ENCODE results near the gene IRF4.
A peak's percentile ranks its signal among the peaks of the same experiment; 100 is the strongest.

IRF4 gene

GRCh38 chr6:399785-400534 is 8.4 kb downstream of the IRF4 start:
- DNase-seq: peak; percentile 19

GRCh38 chr6:400815-401214 is 9.3 kb downstream of the IRF4 start:
- no peak for DNase-seq

DNA sequence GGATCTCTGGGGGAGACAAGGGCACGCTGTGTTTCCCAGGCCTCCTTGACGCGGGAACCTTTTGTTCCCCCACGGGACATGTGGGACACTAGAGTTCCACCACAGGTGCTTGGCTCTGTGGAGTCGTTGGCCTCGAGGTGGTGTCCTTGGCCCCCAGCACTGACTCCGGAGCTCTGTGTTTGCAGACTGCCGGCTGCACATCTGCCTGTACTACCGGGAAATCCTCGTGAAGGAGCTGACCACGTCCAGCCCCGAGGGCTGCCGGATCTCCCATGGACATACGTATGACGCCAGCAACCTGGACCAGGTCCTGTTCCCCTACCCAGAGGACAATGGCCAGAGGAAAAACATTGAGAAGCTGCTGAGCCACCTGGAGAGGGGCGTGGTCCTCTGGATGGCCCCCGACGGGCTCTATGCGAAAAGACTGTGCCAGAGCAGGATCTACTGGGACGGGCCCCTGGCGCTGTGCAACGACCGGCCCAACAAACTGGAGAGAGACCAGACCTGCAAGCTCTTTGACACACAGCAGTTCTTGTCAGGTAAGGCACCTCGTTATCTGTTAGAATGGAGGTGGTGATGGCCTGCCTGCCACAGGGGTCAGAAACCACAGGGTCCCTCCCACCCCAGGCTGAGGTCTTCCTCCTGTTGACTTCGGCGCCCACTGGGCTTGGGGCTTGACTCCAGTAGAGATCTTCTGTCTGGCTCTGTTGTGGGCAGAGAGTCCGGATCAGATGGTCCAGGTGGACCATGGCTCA is 9.9 kb downstream of the IRF4 start:
- DNase-seq: no peak

DNA sequence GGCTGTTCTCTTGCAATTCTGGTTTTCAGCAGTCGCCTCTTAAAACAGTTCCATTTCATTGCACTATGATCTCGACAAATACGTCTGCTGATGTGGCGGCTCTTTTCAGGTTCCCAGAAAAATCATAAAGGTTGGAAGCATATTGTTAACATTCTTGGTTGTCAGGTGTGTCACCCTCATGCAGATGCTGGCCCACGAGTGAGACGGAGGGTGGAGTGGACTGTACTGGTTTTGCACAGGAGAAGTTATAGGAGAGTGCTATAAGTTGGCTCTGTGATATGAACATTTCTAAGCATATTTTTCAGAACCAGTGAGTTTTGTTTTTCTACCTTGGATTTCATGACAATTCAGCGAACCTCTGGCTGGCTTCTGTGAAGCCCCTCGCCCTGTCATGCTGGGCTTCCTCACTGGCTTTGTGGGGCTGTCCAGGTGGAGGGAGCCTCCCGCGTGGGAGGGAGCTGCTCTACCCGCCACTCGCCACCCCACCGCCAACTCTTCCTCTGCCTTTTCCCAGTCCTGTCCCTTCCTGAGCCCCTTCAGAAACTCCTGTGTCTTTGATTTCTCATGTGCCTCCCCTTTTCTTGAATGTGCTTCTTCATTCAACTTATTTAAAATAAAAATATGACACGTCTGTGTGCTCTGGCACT is 10.6 kb downstream of the IRF4 start:
- DNase-seq: no peak

GRCh38 chr6:402901-403658 is 11.5 kb downstream of the IRF4 start:
- DNase-seq: no peak

DNA sequence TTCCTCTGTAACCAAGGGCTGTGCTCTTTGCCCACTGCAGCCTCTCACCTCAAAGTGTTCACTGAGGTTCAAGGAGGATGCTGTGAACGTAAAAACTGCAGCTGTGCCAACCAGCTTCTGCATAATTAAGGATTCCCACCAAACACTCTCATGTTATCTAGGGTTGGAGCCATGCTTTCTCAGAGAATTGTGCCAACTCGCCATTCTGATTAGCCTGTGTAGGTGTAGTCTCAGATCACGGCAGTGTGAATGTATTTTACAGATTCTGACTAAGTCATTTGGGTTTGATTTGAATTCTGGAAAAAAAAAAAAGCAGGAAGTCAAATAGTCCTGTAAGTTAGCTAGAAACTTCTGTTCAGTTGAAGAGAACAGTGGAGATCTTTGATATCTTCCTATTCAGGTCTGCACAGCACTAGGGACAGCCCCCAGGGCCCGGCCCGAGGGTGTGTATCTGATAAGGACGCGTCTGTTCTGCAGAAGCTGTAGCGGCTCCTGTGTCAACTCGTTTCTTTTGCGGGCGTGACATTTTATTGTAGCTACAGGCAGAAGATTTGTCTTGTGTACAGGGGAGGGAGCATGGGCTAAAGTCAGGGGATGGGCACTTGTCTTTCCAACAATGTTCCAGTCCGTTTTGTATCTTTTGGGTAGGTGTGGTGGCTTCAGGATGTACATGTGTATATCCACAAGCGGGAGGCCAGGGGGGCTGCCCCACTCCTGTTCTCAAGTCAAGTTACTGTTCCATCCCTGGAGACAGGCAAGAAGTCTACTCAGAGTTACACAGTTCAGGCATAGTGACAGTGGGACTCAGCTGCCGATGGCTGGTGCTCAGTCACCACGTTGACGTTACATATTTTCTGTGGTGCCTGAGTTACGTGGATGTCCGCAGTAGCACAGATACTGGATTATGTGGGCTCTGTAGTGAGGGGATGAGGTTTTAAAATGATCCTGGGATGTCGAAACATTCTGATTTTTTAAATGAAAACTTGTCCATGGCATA is 12.4 kb downstream of the IRF4 start:
- peak; percentile 53 for DNase-seq

DNA sequence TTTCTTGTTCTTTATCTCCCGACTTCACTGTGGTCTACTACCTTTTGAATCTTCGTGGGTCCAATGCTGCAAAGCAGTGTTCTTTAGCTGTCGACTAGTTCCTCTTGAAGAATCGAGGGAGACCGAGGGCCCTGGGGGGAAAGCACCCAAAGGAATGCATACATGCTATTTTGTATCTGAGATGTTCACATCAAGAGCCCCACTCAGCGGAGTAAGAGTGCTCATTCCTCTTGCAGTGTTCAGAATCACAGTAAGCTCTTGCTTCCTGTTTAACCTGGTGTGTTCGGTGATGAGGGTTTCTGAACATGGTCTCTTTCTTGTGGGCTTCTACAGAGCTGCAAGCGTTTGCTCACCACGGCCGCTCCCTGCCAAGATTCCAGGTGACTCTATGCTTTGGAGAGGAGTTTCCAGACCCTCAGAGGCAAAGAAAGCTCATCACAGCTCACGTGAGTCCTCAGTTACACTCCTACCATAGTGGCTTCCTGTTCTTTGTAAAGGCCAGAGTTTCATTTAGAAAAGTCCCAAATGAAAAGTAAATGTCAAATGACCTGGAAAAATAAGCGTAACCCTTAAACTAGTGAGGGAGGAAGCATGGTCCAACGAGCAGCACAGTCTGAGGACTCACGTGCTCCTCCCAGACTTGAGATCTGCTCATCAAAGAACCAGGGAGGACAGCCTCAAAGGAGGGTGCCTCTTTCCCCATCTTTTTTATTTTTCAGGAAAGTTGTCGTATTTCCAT is 13.3 kb downstream of the IRF4 start:
- no peak for DNase-seq

DNA sequence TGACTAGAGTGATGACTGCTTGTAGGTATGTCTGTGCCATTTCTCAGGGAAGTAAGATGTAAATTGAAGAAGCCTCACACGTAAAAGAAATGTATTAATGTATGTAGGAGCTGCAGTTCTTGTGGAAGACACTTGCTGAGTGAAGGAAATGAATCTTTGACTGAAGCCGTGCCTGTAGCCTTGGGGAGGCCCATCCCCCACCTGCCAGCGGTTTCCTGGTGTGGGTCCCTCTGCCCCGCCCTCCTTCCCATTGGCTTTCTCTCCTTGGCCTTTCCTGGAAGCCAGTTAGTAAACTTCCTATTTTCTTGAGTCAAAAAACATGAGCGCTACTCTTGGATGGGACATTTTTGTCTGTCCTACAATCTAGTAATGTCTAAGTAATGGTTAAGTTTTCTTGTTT is 16.6 kb downstream of the IRF4 start:
- DNase-seq: peak; percentile 66

GRCh38 chr6:408599-409102 is 17.1 kb downstream of the IRF4 start:
- DNase-seq: peak; percentile 90

- DNase-seq: no peak
Measured at GRCh38 chr6:409370-409972, 17.9 kb downstream of the IRF4 start.

DNA sequence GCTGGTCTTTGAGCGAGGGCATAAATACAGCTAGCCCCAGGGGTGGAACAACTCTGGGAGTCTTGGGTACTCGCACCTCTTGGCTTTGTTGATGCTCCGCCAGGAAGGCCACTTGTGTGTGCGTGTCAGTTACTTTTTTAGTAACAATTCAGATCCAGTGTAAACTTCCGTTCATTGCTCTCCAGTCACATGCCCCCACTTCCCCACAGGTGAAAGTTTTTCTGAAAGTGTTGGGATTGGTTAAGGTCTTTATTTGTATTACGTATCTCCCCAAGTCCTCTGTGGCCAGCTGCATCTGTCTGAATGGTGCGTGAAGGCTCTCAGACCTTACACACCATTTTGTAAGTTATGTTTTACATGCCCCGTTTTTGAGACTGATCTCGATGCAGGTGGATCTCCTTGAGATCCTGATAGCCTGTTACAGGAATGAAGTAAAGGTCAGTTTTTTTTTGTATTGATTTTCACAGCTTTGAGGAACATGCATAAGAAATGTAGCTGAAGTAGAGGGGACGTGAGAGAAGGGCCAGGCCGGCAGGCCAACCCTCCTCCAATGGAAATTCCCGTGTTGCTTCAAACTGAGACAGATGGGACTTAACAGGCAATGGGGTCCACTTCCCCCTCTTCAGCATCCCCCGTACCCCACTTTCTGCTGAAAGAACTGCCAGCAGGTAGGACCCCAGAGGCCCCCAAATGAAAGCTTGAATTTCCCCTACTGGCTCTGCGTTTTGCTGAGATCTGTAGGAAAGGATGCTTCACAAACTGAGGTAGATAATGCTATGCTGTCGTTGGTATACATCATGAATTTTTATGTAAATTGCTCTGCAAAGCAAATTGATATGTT is 19.2 kb downstream of the IRF4 start:
- DNase-seq: no peak

- no peak for DNase-seq
Measured at GRCh38 chr6:411402-412145, 20.0 kb downstream of the IRF4 start.

DNA sequence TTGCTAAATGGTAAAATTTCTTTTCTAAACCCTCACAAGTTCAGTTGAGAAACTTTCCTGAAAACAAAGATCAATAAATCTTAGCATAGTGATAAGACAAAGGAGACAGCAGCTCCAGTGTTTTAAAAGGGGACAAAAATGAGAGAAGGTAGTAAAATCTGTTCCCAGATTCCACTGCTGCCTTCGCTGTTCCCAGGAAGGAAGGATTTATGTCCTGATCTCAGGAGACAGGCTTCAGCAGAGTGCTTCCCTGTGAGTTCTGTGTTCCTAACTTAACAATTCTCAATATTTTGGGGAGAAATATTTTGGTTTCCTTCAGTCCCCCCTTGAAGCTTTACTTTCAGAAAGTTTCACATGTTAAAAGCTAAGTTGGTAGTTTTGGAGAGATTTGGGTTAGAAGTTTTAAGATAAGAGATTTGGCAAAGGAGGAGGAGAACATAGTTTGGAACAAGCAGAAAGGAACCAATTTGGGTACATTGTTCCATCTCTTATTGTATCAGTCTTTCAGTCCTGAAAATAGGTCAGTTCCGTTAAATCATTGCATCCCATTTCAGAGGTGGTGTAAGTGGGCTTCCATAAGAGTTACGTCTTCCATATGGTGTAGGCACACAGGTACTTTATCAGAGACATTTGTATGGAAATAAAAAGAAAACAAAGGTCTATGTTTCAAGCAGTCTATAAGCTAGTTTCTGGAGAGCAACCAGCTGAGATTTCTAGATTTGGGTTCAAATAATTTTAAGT is 20.8 kb downstream of the IRF4 start:
- DNase-seq: no peak

DNA sequence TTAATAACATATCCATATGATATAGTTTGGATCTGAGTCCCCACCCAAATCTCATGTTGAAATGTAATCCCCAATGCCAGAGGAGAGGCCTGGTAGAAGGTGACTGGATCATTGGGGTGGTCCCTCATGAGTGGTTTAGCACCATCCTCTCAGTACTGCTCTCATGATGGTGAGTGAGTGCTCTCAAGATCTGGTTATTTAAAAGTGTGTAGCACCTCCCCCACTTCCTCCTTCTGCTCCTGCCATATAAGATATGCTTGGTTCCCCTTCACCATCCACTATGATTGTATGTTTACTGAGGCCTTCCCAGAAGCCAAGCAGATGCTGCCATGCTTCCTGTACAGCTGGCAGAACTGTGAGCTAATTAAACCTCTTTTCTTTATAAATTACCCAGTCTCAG is 22.9 kb downstream of the IRF4 start:
- DNase-seq: peak; percentile 18

GRCh38 chr6:415087-415486 is 23.5 kb downstream of the IRF4 start:
- DNase-seq: no peak

GRCh38 chr6:421211-421610 is 29.7 kb downstream of the IRF4 start:
- no peak for DNase-seq

DNA sequence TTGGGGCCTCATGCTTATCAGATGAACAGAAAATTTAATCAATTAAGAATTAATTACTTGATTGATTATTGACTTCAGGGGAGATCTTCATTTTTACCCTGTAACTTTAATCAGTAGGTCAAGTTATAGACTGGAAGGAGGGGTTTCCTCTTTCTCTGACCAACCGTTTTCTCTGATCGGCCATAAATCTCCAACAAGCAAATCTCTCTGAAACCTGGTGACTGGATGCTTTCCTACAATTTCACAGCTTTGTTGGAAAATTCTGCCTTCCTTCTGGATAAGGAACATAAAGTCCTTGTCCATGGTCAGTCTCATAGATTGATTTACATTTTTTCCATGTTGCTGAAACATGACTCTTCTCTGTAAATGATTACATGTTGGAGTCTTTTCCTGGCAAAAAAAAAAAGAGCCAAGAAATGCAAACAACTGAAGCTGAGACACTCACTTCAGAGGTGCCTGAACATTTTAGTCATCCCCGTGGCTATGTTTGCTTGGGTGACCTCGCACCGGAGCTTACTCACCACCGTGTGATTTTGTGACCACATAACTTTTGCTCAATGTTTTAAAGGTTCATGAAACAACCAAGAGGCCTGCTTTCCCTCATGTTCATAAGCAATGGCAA is 31.0 kb downstream of the IRF4 start:
- no peak for DNase-seq

Data from OCI-M1 (cell line).